ENCODE measurements around the gene SMIM20.

DNA sequence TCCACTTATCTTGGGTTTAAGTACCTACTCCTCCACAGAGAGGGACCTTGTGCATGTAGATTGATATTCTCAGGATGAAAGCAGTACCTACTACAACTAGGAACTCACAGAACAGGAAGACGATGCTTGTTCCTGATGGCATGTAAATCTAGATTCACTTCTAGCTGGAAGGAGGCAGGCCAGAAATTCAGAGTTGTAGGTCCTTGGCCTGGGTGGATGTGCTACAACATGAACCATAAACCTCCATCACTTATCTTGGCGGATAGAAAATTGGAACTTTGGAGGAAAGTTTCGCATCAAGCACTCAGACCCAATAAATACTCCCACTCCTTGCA lies 9.3 kb upstream of the SMIM20 start:
- TF ChIP-seq CTCF (IDR thresholded peaks at IDR 0.05) (no peak), POLR2A (IDR thresholded peaks at IDR 0.05) (no peak)

All from adrenal gland (tissue), 5 donors.